GM12872 (cell line): ENCODE results near the gene ZFP36L2.

Experiments
- TF ChIP-seq, protein P1 (sequence below): IDR thresholded peaks from 3 replicates; pipeline ENCODE4 v1.5.1; 2011; ENCODE audit warnings: low read depth, mild to moderate bottlenecking, low read length, moderate library complexity; ENCODE audit not compliant: insufficient read depth

ZFP36L2 gene

DNA sequence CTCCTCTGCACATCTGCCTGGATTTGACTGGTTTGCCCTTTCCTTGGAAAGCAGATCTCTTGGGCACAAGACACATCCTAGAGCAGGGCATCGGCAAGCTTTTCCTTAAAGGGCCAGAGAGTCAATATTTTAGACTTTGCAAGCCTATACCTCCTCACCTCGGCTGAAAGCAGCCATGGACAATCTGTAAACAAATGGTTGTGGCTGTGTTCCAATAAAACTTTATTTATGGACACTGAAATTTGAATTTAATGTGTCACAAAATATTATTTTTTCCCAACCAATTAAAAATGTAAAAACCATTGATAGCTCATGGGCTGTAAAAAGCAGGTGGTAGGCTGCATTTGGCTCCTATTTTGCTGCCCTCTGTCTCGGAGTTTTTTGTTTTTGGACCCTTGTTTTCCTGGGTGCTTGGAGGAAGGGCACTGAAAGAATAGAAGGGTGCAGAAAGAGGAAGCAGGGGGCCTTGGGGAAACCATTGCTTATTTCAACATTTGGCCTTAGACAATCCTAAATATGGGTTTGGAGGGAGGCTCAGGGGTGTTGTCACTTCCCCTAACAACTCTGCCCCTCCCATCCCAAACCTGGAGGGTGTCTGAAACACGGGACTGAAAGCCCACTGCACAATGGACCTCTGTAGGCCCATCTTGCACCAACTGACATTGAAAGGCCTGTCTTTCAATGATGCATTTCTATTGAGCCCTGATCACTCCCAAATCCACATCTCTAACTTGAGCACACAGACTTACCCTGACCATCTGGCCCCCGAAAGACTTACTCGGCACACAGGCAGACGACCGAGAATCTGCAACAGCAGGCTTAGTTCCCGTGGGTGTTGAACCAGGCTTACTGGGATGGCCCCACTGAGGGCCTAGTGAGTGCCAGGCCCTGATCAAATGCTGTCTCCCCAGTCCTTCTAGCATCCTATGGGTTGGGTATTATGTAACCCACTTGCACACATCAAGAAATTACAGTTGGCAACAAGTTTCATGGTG is 7.1 kb upstream of the ZFP36L2 start:
- TF ChIP-seq, protein P1, sequence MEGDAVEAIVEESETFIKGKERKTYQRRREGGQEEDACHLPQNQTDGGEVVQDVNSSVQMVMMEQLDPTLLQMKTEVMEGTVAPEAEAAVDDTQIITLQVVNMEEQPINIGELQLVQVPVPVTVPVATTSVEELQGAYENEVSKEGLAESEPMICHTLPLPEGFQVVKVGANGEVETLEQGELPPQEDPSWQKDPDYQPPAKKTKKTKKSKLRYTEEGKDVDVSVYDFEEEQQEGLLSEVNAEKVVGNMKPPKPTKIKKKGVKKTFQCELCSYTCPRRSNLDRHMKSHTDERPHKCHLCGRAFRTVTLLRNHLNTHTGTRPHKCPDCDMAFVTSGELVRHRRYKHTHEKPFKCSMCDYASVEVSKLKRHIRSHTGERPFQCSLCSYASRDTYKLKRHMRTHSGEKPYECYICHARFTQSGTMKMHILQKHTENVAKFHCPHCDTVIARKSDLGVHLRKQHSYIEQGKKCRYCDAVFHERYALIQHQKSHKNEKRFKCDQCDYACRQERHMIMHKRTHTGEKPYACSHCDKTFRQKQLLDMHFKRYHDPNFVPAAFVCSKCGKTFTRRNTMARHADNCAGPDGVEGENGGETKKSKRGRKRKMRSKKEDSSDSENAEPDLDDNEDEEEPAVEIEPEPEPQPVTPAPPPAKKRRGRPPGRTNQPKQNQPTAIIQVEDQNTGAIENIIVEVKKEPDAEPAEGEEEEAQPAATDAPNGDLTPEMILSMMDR = no peak

DNA sequence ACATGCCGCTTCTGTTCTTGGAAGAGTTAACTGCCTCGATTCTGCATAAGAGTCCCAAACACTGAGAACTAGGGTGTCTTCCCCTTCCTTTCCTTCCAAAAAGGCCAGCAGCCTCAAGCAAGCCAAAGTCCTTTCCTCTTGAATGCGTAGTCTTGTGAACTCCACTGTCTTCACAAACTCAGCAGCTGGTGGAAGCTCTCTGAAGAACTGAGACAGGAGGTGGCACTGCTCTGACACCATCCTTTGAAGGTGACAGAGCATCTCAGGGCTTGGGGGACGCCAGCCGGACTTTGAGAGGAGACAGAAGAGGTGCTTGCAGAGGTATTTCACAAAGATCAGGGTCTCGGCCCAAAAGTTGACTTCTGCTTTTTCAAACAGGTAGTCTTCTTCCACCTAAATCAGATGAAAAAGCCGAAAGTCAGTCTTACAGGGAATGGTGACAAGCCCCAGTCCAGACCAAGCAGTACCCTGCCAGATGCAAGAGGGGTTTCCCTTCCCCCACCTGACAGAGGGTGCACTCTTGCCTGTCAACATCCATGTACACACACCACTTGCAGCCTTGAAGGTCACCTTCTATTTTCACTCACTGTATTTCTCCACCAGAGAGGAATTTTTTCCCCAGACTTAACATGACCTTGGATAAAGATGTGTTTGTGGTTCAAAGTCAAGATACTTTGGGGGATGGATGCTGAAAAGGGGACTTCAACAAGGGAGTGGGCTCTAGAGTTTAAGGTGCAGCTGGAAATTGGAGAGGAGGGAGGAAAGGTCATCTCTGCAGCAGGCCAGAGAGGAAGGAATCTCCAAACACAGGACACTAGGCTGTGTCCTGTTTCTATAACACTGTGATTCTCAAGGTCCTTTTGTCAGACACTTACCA is 4.8 kb upstream of the ZFP36L2 start:
- TF ChIP-seq, protein P1 = no peak

DNA sequence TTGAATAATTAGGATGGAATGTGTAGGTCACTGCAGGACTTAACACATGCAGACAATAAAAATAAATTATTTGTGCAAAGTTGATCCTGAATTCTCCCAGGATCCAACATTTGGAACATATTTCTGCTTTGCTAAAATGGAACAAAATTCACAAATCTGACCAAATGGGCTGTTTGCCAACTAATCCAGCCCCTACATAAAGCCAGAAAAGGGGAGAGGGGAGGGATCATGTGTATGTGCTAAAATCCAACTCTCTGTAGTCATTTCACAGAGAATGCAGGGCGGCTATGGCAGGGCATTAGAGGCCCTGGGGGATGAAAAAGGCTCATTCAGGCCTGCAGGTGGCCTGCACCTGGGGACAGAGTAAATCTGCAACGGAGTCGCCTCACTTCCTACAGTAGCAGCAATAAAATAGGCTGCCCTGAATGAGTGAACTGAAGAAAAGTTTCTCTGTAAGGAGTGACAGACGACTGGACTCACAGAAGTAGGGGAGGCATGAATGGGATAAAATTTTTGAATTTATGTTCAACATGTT is 4.0 kb upstream of the ZFP36L2 start:
- TF ChIP-seq, protein P1 = 0 out of 3 replicates have a peak, but pooled peaks have one; percentile 4

DNA sequence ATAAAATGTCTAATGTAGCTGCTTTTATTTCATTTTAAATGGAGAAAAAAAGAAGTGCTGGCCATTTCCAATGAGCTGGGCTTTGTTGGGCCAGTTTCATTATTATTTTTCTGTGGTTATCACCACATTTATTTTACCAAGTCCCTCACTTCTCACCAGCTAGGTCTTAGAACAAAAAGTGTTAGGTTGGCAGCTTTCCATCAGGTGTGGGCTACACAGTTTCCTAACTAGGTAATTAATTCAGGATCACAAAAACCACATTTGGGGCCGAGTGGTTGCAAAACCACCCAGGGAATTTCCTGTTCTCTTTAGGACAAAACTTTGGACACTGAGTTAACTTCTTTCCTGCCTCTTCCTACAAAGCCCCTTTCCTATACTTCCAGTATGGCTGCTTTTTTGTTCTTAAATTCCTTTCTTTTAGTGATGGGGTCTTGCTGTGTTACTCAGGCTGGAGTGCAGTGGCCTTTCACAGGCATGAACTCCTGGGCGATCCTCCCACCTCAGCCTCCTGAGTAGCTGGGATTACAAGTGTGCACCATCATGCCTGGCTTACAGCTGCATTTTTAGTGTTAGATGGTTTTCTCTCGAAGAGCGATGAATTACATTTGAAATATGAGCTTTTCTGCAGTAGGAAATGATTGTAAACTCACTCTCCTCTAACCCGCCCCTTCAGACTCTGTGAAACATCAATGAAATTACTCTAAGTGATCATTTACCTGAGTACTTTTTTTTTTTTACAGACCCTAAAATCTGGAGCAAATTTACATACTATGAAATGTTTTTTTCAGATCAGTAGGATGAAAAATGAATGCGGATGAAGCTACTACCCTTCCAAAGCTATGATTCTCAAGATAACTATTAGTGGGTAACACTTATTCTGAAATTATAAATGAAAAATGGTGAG is 2.6 kb upstream of the ZFP36L2 start:
- TF ChIP-seq, protein P1 = no peak

DNA sequence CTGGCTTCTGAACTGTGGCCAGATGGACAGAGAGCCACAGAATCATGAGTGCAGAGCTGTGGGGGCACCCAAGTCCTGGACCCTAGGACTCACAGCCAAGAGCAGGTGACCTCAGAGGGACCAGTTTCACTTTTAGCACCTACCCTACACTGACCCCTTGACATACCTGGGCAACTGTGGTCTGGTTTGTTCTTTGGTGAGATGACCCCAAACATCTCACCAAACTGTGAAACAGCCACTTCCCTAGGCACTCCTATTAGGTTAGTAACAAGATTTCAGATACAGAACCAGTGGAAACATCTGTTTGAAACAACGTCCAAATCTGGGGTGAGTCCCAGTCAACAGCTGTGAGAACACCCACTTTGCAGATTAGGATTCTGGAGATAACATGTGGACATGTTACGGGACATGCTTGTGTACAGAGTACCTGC is 1.9 kb upstream of the ZFP36L2 start:
- TF ChIP-seq, protein P1 = no peak

DNA sequence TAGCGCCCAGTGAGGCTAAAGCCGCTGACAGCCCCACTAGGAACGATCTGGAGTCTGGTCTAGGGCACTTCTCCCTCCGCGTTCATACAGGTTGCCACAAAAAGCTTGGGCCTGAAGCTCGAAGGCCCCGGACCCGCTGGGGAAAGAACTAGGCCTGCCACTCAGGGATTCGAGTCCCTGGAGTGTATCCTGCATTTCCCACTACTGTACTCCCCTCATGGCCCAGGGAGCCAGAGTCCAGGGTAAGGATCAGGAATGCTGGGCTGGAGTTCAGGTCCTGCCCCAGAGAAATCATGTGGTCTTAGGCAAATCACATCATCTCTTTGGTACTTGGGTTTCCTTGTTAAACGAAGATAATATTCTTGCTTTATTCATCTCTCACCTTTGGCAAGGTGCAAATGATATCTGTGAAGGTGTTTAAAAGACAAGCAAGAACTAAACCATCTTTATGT is 1.4 kb upstream of the ZFP36L2 start:
- TF ChIP-seq, protein P1 = peak; percentile 30; the same call in 2 of the 3 replicates
